ENCODE results near the gene PEPD.

Gene PEPD

GRCh38 chr19:33552928-33553279 lies 31.3 kb upstream of the PEPD start:
- Histone ChIP-seq H3F3A (ENCODE audit: insufficient read depth, low read length) (no peaks in the 10 kb centered on the region), H3K27ac (ENCODE audit: low read depth, low read length, poor library complexity, severe bottlenecking) (no peak overlapping the region), H3K9me3 (ENCODE audit: low read length) (no peaks in the 10 kb centered on the region), H3K4me3 (ENCODE audit: low read depth, low read length, poor library complexity, severe bottlenecking) (no peak overlapping the region), H2AFZ (ENCODE audit: low read length) (no peak overlapping the region), H3K9me2 (ENCODE audit: low read depth, low read length) (no peaks in the 10 kb centered on the region), H3K4me1 (ENCODE audit: insufficient read depth, low read length, severe bottlenecking) (no peaks in the 10 kb centered on the region), H3K79me2 (ENCODE audit: insufficient read depth, low read length) (no peaks in the 10 kb centered on the region), H3K36me3 (ENCODE audit: insufficient read depth, low read length) (no peaks in the 10 kb centered on the region), H3K4me2 (ENCODE audit: low read length) (no peak overlapping the region), H3K27me3 (ENCODE audit: insufficient read depth, low read length) (no peaks in the 10 kb centered on the region), H4K20me1 (ENCODE audit: insufficient read depth, low read length) (no peaks in the 10 kb centered on the region), H3K9ac (ENCODE audit: low read length) (no peak overlapping the region)
- TF ChIP-seq EZH2 (IDR thresholded peaks at IDR 0.05; ENCODE audit: borderline replicate concordance, low read length), result no peak
- TF ChIP-seq CTCF (IDR thresholded peaks at IDR 0.05; ENCODE audit: low read length), result no peak

DNA sequence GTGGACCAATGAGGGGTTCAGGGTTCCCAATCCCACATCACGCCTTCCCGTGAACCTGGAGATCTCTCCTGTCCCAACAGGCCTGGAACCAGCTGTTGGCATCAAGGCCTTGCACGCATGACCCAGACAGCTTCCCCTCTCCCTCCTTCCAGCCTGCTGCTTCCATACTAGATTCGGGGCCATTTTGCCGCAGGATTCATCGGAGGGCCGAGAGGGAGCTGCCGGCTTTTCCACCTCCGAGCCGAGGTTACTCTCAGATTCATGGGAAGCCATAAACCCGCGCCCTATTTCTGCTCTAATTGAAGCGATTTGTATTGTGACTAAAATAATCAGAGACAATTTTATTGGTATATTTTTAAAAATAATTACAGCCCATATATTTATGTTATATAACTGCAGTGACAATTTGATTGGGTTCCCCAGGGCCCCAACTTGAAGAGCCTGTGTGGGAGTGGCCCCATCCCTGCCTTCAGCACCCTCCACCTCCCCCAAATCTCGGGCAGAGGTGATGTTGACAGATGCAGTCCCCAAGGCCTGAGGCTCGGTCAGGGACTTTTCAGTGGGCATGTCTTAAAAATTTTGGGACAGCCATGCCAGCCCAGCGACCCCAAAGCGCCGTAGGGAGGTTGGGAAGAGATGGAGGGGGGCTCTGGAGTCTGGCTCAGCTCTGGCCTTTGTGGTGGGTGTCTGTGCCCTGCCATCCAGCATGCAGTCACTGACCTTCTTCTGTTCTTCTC lies 30.8 kb upstream of the PEPD start:
- no peaks in the 10 kb centered on the region for H4K20me1 ChIP-seq (ENCODE audit: insufficient read depth, low read length)
- no peaks in the 10 kb centered on the region for H3K27me3 ChIP-seq (ENCODE audit: insufficient read depth, low read length)
- no peak overlapping the region for H3K4me2 ChIP-seq (ENCODE audit: low read length)
- no peak overlapping the region for H2AFZ ChIP-seq (ENCODE audit: low read length)
- H3K4me3 ChIP-seq (ENCODE audit: low read depth, low read length, poor library complexity, severe bottlenecking), result no peak overlapping the region
- H3K9ac ChIP-seq (ENCODE audit: low read length), result no peak overlapping the region
- no peak overlapping the region for H3K27ac ChIP-seq (ENCODE audit: low read depth, low read length, poor library complexity, severe bottlenecking)
- H3K36me3 ChIP-seq (ENCODE audit: insufficient read depth, low read length), result no peaks in the 10 kb centered on the region
- H3K9me2 ChIP-seq (ENCODE audit: low read depth, low read length), result no peaks in the 10 kb centered on the region
- H3K4me1 ChIP-seq (ENCODE audit: insufficient read depth, low read length, severe bottlenecking), result no peaks in the 10 kb centered on the region
- TF ChIP-seq CTCF (IDR thresholded peaks at IDR 0.05; ENCODE audit: low read length) (no peak), EZH2 (IDR thresholded peaks at IDR 0.05; ENCODE audit: borderline replicate concordance, low read length) (no peak)
- H3F3A ChIP-seq (ENCODE audit: insufficient read depth, low read length), result no peaks in the 10 kb centered on the region
- no peaks in the 10 kb centered on the region for H3K79me2 ChIP-seq (ENCODE audit: insufficient read depth, low read length)
- H3K9me3 ChIP-seq (ENCODE audit: low read length), result no peaks in the 10 kb centered on the region

- no peak overlapping the region for H3K4me3 ChIP-seq (ENCODE audit: low read depth, low read length, poor library complexity, severe bottlenecking)
Observed at GRCh38 chr19:33551676-33552075, 30.1 kb upstream of the PEPD start.

More at GRCh38 chr19:33551676-33552075, 30.1 kb upstream of the PEPD start:
- Histone ChIP-seq H3K27ac (ENCODE audit: low read depth, low read length, poor library complexity, severe bottlenecking) (no peak overlapping the region), H2AFZ (ENCODE audit: low read length) (no peak overlapping the region), H3K36me3 (ENCODE audit: insufficient read depth, low read length) (no peaks in the 10 kb centered on the region), H3F3A (ENCODE audit: insufficient read depth, low read length) (no peaks in the 10 kb centered on the region), H4K20me1 (ENCODE audit: insufficient read depth, low read length) (no peaks in the 10 kb centered on the region), H3K79me2 (ENCODE audit: insufficient read depth, low read length) (no peaks in the 10 kb centered on the region), H3K4me2 (ENCODE audit: low read length) (no peak overlapping the region), H3K27me3 (ENCODE audit: insufficient read depth, low read length) (no peaks in the 10 kb centered on the region; the same call in 1 of the 2 replicates), H3K9me2 (ENCODE audit: low read depth, low read length) (no peaks in the 10 kb centered on the region), H3K4me1 (ENCODE audit: insufficient read depth, low read length, severe bottlenecking) (no peaks in the 10 kb centered on the region), H3K9me3 (ENCODE audit: low read length) (no peaks in the 10 kb centered on the region), H3K9ac (ENCODE audit: low read length) (no peak overlapping the region)
- no peak for TF ChIP-seq CTCF (IDR thresholded peaks at IDR 0.05; ENCODE audit: low read length)
- no peak for TF ChIP-seq EZH2 (IDR thresholded peaks at IDR 0.05; ENCODE audit: borderline replicate concordance, low read length)

Data from OCI-LY1 (cell line).